HG03045 (cell line): ENCODE data around the gene AHCYL1.

ENCODE experiments used
- ATAC-seq: cut with Tn5 transposase; IDR thresholded peaks from one replicate; pipeline ENCODE4 v1.9.1; 2021; ENCODE audit warnings: mild to moderate bottlenecking, moderate library complexity; ENCODE audit not compliant: unreplicated experiment

The AHCYL1 gene

GRCh38 chr1:109975718-109976117 is 8.8 kb upstream of the AHCYL1 start:
- no peak for ATAC-seq

DNA sequence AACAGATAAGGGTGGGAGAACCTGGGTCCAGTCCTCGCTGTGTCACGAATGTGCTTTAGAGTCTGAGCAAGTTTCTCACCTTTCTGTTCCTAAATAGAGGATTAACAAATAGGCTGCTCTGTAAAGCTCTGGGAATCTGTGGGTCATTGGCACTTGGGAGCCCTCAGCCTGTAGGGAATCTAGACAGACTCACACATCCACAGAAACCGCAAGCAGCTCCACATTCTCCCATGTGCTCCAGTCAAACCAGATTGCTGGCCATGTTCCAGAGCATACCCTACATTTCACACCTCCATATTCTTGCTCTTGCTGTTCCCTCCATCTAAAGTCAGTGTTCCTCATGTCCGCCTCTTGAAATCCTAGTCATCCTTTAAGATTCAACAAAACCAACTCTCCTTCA is 7.8 kb upstream of the AHCYL1 start:
- no peak for ATAC-seq

DNA sequence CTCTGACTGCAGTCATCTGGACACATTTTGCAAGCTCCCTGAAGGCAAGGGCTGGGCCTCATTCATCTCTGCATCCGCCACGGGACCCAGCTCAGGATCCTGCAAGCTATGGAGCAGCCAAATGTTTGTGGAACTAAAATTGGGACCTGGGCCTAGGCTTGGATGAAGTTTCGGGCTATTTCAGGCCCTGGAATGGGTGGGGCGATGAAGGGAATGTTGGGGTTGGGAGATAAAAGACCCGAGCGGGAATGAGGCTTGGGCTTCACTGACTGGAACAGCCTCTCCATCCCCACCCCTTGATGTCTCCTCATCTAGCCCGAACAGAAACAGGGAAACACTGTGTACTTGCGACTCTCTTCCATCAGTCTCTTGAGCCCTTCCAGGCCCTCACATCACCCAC is 7.3 kb upstream of the AHCYL1 start:
- ATAC-seq: no peak

- ATAC-seq: no peak
Observed at GRCh38 chr1:109977657-109978378, 6.7 kb upstream of the AHCYL1 start.

DNA sequence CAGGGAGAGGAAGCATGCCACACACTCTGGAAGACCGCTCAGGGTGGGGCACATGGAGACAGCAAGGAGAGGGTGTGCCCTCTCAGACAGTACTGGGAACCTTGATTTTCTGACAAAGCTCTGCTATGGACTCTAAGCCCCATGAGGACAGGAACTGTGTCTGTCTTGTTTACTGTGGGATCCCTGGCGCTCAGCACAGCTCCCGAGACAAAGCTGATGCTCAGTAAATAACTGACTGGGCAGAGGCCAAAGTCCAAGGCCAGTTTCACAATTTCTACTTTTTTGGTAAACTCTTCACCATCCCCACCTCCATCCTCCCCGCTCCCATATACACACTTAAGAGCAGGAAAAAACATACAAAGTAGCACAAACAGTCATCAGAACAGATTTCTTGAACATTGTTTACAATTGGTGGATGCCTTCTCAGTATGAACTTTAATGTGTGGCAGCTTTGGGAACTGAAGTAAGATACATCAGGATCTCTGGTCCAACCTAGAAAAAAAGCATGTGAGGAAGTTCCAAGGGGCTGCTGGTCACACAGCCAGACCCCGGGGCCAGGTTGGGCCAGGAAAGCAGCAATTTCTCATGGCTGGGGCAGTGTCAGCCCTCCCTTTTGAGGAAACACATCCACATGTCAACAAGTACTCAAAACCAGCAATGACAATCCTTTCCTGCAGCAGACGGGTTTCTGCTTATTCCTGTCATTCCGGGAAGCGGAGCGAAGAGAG is 5.6 kb upstream of the AHCYL1 start:
- no peak for ATAC-seq

DNA sequence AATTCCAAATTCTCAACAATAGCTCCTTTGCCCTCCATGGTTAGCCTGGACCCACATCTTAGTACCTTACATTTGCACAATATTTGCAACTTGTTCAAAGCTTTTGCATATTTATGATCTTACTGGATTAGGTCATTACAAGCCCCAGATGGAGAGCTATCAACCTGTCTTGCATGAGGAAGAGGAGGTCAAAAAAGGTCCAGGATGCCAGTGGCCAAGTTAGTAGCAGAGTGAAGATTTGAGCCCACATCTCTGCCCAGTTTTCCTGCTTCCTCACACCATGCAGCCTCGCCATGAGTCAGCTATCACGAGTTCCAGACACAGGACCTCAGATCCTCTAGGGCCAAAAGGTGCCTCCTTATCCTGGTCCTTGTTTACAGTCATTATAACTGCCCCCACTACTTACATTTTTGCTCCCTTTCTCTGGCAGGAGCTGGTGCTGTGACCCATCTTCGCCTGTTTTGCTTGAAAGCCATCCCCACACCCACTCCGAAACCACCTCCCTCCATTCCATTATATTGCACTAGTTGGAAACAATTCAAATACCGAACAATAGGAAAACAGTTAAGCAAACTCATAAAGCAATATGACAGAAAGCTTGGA is 5.0 kb upstream of the AHCYL1 start:
- no peak for ATAC-seq

- ATAC-seq: no peak
Observed at GRCh38 chr1:109980324-109981003, 4.1 kb upstream of the AHCYL1 start.

- no peak for ATAC-seq
Observed at GRCh38 chr1:109981004-109981335, 3.6 kb upstream of the AHCYL1 start.

DNA sequence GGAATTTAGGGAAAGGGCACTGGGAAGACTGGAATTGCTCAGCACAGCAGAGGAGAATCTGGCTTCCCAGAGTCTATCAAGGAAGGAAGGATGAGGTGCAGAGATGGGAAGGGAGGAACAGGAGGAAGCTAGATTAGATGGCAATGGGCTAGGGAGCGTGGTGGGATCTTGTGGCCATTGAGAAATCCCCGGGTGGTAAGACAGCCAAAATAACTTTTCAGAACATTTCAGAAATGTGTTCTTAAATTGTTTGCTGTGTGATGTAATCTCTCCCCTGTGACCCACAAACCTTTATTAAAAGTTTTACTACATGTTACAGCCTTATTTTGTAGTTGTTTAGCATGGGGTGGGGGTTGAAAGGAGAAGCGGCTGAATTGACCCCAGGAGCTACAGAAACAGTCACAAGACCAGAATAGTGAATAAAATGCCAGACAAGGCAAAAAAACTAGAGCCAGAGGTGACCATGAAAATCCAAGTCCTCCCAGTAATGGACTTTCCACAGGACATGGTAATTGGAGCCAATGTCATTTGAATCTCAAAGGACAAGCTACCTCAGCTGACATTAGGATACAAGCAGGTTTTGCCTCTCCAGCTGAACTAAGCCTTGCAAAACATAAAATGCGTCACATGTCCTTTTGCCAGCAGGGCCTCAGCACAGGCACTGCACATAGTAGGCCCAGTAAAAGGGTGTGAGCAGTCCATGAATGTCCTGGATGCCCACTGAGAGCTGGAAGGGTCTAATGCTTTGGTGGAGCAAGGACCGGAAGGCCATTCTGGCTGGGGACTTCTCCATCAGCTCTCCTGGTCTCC is 980 bp upstream of the AHCYL1 start:
- no peak for ATAC-seq

DNA sequence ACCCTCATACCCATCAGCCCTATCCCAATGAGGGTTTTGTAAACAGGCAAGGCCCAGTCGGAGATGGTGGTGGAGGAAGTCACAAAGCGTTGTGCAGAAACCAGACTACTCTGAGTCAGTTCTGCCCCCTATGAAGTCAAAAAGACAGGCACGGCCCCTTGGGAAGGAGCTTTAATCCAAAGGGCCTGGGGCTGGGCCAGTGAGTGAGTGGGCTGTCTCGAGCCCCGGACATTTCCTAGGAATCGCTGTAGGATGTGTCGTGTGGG is 442 bp upstream of the AHCYL1 start:
- ATAC-seq: no peak

- ATAC-seq: no peak
Observed at GRCh38 chr1:109985247-109986053, 885 bp downstream of the AHCYL1 start.

GRCh38 chr1:109986054-109986444 is 1.5 kb downstream of the AHCYL1 start:
- ATAC-seq: no peak

DNA sequence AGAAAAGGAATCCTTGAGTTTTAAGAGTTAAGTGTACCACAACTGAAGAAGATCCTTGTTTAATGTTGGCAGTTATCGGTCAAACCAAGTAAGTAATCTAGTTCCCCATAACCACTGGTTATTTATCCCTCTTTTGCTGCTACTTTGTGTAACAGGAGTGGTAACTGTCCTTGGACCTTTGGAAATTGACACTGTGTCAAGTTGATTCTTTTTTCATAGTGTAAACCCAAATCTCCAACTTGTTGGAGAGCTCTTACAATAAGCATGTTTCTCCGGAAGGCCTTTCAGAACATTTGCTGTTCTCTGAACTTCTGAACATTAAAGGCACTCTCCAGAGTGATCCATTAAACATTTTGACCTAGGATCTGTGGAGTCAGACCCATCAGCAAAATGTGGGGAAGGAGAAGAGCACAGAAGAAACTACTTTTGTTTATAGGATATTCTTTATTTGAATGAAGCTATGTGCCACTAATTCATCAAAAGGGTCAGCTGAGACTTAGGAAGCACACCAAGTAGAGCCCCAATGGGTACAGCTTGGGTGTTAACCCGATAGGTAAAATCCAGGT is 3.9 kb downstream of the AHCYL1 start:
- no peak for ATAC-seq

GRCh38 chr1:109989506-109990301 is 5.1 kb downstream of the AHCYL1 start:
- no peak for ATAC-seq

DNA sequence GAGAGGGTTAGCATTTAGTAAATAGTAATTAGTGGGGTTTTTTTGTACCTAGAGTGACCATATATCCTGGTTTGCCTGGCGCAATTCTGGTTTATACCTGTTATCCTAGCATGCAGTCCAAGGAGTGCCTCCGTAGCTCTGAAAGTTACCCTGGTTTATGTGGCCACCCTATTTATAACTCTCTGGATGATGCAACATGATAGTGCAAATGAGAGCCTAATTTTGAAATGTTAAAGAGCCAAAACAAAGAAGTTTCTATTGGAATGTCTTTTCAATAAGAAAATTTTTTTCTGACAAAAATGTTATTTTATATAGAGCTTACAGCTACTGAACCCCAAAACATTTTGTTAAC is 5.7 kb downstream of the AHCYL1 start:
- no peak for ATAC-seq

GRCh38 chr1:109991400-109991925 is 6.9 kb downstream of the AHCYL1 start:
- ATAC-seq: no peak

GRCh38 chr1:109993885-109994284 is 9.3 kb downstream of the AHCYL1 start:
- ATAC-seq: no peak

DNA sequence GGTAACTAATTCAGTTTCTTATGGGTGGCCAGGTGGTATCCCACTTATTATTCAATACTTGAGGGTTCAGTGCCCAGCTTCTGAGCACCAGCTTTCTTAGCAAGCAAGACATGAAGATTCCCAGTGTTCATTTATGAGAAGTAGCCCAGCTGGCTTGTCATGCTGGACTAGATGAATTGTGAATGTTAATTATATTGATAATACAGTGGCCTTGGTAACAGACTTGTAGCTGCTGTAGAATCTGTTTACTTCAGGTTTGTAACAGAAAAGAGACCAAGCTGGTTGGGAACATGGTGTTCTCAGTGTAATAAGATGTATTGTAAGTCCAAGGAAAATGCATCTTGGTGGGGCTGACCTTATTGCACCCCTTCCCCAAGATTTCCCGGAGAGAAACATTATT is 10.1 kb downstream of the AHCYL1 start:
- no peak for ATAC-seq

DNA sequence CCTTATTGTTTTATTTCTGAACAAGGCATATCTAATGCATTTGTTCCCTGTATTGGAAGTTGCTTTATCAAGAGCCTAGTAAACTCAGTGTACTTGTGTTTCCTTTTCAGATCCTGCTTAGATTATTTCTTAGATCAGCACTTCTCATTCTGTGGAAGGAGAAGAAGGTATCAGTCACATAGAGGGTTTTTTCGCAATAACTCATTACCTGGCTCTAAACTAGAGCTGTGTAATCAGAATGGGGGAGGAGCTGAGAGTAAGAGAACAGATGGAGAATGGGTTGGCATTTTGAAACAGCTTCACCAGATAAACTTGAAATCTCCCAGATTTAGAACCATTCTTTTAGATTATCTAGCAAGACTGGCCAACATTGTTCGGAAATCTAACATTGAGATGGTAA is 11.0 kb downstream of the AHCYL1 start:
- ATAC-seq: no peak
